Astrocyte (in vitro differentiated cells and primary cell): ENCODE measurements around the gene ZFPM1. TPM values are rescaled to one million over a fixed set of nuclear protein-coding genes. Genes with fewer than 3 reads are reported as not detected.

ENCODE experiments used
- DNase-seq: peaks from one replicate; pipeline ENCODE4 v3.0.0-alpha.2; 2010; ENCODE audit warnings: low read depth
- FAIRE-seq: peaks from 2 replicates; lab custom pipeline; 2011; peaks lifted over from hg19 to GRCh38; lab: Jason Lieb, UNC
- H2AFZ ChIP-seq: 2 replicates; pipeline ENCODE4 v1.6.0; 2012; ENCODE audit warnings: low read depth, low read length, inconsistent platforms
- H3K27ac ChIP-seq: 2 replicates; pipeline ENCODE4 v1.5.1; 2011; ENCODE audit warnings: low read depth, low read length, inconsistent platforms
- H3K27me3 ChIP-seq: 2 replicates; pipeline ENCODE4 v1.6.0; 2011; ENCODE audit warnings: low read length, inconsistent platforms; ENCODE audit not compliant: insufficient read depth
- H3K36me3 ChIP-seq: 2 replicates; pipeline ENCODE4 v1.5.1; 2011; ENCODE audit warnings: low read length, inconsistent platforms; ENCODE audit not compliant: insufficient read depth
- H3K4me1 ChIP-seq: 2 replicates; pipeline ENCODE4 v1.5.1; 2011; ENCODE audit warnings: low read length, inconsistent platforms; ENCODE audit not compliant: insufficient read depth
- H3K4me2 ChIP-seq: 2 replicates; pipeline ENCODE4 v1.6.0; 2012; ENCODE audit warnings: low read length, inconsistent platforms
- H3K4me3 ChIP-seq: 2 replicates; pipeline ENCODE4 v1.5.1; 2011; ENCODE audit warnings: low read depth, mild to moderate bottlenecking, low read length, inconsistent platforms; ENCODE audit not compliant: insufficient read depth
- H3K79me2 ChIP-seq: 2 replicates; pipeline ENCODE4 v1.6.0; 2012; ENCODE audit warnings: mild to moderate bottlenecking, low read length, inconsistent platforms; ENCODE audit not compliant: insufficient read depth
- H3K9ac ChIP-seq: 2 replicates; pipeline ENCODE4 v1.6.0; 2012; ENCODE audit warnings: mild to moderate bottlenecking, low read length, inconsistent platforms
- H3K9me3 ChIP-seq: 2 replicates; pipeline ENCODE4 v1.5.1; 2012; ENCODE audit warnings: low read depth, mild to moderate bottlenecking, low read length, inconsistent platforms; ENCODE audit not compliant: insufficient read depth
- H4K20me1 ChIP-seq: 2 replicates; pipeline ENCODE4 v1.6.0; 2012; ENCODE audit warnings: low read length, inconsistent platforms; ENCODE audit not compliant: insufficient read depth
- H3K27ac Mint-ChIP-seq: one replicate; pipeline ENCODE4 v1.8.0; 2021; ENCODE audit warnings: mild to moderate bottlenecking, mixed read lengths; ENCODE audit not compliant: unreplicated experiment
- H3K27me3 Mint-ChIP-seq: one replicate; pipeline ENCODE4 v1.8.0; 2021; ENCODE audit warnings: low read depth, mixed read lengths; ENCODE audit not compliant: unreplicated experiment
- H3K36me3 Mint-ChIP-seq: one replicate; pipeline ENCODE4 v1.8.0; 2021; ENCODE audit warnings: low read depth, mixed read lengths; ENCODE audit not compliant: unreplicated experiment
- H3K4me1 Mint-ChIP-seq: one replicate; pipeline ENCODE4 v1.8.0; 2021; ENCODE audit warnings: low read depth, mixed read lengths; ENCODE audit not compliant: unreplicated experiment
- H3K4me3 Mint-ChIP-seq: one replicate; pipeline ENCODE4 v1.8.0; 2021; ENCODE audit warnings: mild to moderate bottlenecking, moderate library complexity, mixed read lengths; ENCODE audit not compliant: unreplicated experiment
- H3K9me3 Mint-ChIP-seq: one replicate; pipeline ENCODE4 v1.8.0; 2021; ENCODE audit warnings: mild to moderate bottlenecking, mixed read lengths; ENCODE audit not compliant: unreplicated experiment
- CTCF ChIP-seq: IDR thresholded peaks from 2 replicates; pipeline ENCODE4 v1.5.1; 2011; ENCODE audit warnings: low read depth, mild to moderate bottlenecking, inconsistent platforms, low read length, moderate library complexity; ENCODE audit not compliant: insufficient read depth
- EZH2 ChIP-seq: IDR thresholded peaks from 2 replicates; pipeline ENCODE4 v1.6.1; 2012; ENCODE audit warnings: mild to moderate bottlenecking, low read length, inconsistent platforms; ENCODE audit not compliant: insufficient read depth
- total RNA-seq: library from RNA; stranded (reverse); gene quantifications from 2 replicates; pipeline ENCODE4 v1.2.1, GENCODE V29; 2021

The ZFPM1 gene
- total RNA-seq, 1 donor from 2014 or later = 8.6 TPM

- no peaks in the 10 kb centered on the region for H3K36me3 ChIP-seq
- no peaks in the 10 kb centered on the region for H3K9me3 ChIP-seq
- peaks cover 16% of the 10 kb centered on the region for H3K27me3 ChIP-seq
- Mint-ChIP-seq H3K36me3 (no peaks in the 10 kb centered on the region), H3K4me1 (no peaks in the 10 kb centered on the region), H3K27ac (no peak overlapping the region), H3K4me3 (no peak overlapping the region), H3K9me3 (peaks cover 7% of the 10 kb centered on the region), H3K27me3 (peaks cover 27% of the 10 kb centered on the region)
- no peaks in the 10 kb centered on the region for H4K20me1 ChIP-seq
- DNase-seq = no peak
- no peak for TF ChIP-seq CTCF
- no peaks in the 10 kb centered on the region for H3K79me2 ChIP-seq
- no peak overlapping the region for H2AFZ ChIP-seq
- H3K4me1 ChIP-seq = no peaks in the 10 kb centered on the region
- no peak overlapping the region for H3K4me2 ChIP-seq
- H3K9ac ChIP-seq = no peak overlapping the region
- no peak for FAIRE-seq
- no peak overlapping the region for H3K4me3 ChIP-seq
- no peak overlapping the region for H3K27ac ChIP-seq
These were observed 95.2 kb downstream of the ZFPM1 start for GRCh38 chr16:88548131-88548874.

- DNase-seq (no peak), FAIRE-seq (no peak)
- no peaks in the 10 kb centered on the region for H3K79me2 ChIP-seq
- peaks cover 20% of the 10 kb centered on the region for H3K27me3 ChIP-seq
- Mint-ChIP-seq H3K4me1 (no peaks in the 10 kb centered on the region), H3K9me3 (peaks cover 2% of the 10 kb centered on the region), H3K27me3 (peaks cover 32% of the 10 kb centered on the region), H3K4me3 (no peak overlapping the region), H3K27ac (no peak overlapping the region), H3K36me3 (no peaks in the 10 kb centered on the region)
- no peak overlapping the region for H3K27ac ChIP-seq
- H4K20me1 ChIP-seq = no peaks in the 10 kb centered on the region
- H3K9ac ChIP-seq = no peak overlapping the region
- H3K4me3 ChIP-seq = no peak overlapping the region
- no peak for TF ChIP-seq EZH2
- no peak for TF ChIP-seq CTCF
- H3K9me3 ChIP-seq = no peaks in the 10 kb centered on the region
- no peaks in the 10 kb centered on the region for H3K4me1 ChIP-seq
- H3K4me2 ChIP-seq = no peak overlapping the region
- no peaks in the 10 kb centered on the region for H3K36me3 ChIP-seq
- H2AFZ ChIP-seq = no peak overlapping the region
These were observed 95.9 kb downstream of the ZFPM1 start for GRCh38 chr16:88548985-88549384.

- FAIRE-seq = no peak
- H3K4me2 ChIP-seq = no peak overlapping the region
These were observed 96.7 kb downstream of the ZFPM1 start for GRCh38 chr16:88549671-88550245.

More at GRCh38 chr16:88549671-88550245, 96.7 kb downstream of the ZFPM1 start:
- Histone ChIP-seq H3K4me3 (no peak overlapping the region), H3K79me2 (no peaks in the 10 kb centered on the region), H2AFZ (no peak overlapping the region), H3K27me3 (peaks cover 20% of the 10 kb centered on the region), H3K9ac (no peak overlapping the region), H3K27ac (no peak overlapping the region), H3K4me1 (no peaks in the 10 kb centered on the region), H3K9me3 (no peaks in the 10 kb centered on the region), H4K20me1 (no peaks in the 10 kb centered on the region), H3K36me3 (no peaks in the 10 kb centered on the region)
- Mint-ChIP-seq H3K9me3 (peaks cover 2% of the 10 kb centered on the region), H3K4me3 (no peak overlapping the region), H3K4me1 (no peaks in the 10 kb centered on the region), H3K27ac (no peak overlapping the region), H3K36me3 (no peaks in the 10 kb centered on the region), H3K27me3 (peaks cover 36% of the 10 kb centered on the region)
- TF ChIP-seq EZH2 (no peak), CTCF (no peak)
- DNase-seq = no peak
